HS-5 (cell line): ENCODE results near the gene HNRNPCL2.
"Not testable (repeated sequence)": the region's sequence is repeated elsewhere in the genome, so short reads cannot be mapped to it uniquely, and the experiment has no call there.

Experiments
- DNase-seq: peaks from one replicate; pipeline ENCODE4 v3.0.0-alpha.2; 2012; ENCODE audit warnings: low read depth

Gene HNRNPCL2

GRCh38 chr1:13116754-13117153 is at the start of gene HNRNPCL2:
Gene HNRNPCL2, minus strand, starts transcription at chr1:13116854. Its CDS starts 454 bp downstream, at chr1:13116400.
- DNase-seq, result not testable (repeated sequence)

- DNase-seq, result not testable (repeated sequence)
These were observed 48.9 kb upstream of the HNRNPCL2 start, which contains the start of gene HNRNPCL4 for GRCh38 chr1:13165531-13165930. Gene HNRNPCL4, minus strand, starts transcription at chr1:13165631. Its CDS starts 164 bp downstream, at chr1:13165467.

GRCh38 chr1:13155909-13156308 is 39.3 kb upstream of the HNRNPCL2 start, which contains the start of gene PRAMEF26:
Gene PRAMEF26, minus strand, starts transcription at chr1:13156009. Its CDS starts 2,914 bp downstream, at chr1:13153095.
- DNase-seq, result not testable (repeated sequence)

- DNase-seq, result not testable (repeated sequence)
These were observed 46.2 kb downstream of the HNRNPCL2 start, which contains the start of gene PRAMEF25 for GRCh38 chr1:13070474-13070873. Gene PRAMEF25, plus strand, starts transcription at chr1:13070774. Its CDS starts 2,920 bp downstream, at chr1:13073694.
